ES-I3 (cell line): ENCODE data around the gene MCTP2.

Experiments
- H3K36me3 ChIP-seq: 2 replicates; pipeline ENCODE4 v1.6.1; 2013; ENCODE audit warnings: mild to moderate bottlenecking, low read length, control low read depth, moderate library complexity; ENCODE audit not compliant: insufficient read depth
- H3K4me1 ChIP-seq: 2 replicates; pipeline ENCODE4 v1.6.1; 2013; ENCODE audit warnings: mild to moderate bottlenecking, control low read depth, low read length; ENCODE audit not compliant: insufficient read depth
- H3K9ac ChIP-seq: 2 replicates; pipeline ENCODE4 v1.6.1; 2013; ENCODE audit warnings: low read depth, mild to moderate bottlenecking, low read length, moderate library complexity
- H3K9me3 ChIP-seq: 2 replicates; pipeline ENCODE4 v1.6.1; 2013; ENCODE audit warnings: mild to moderate bottlenecking, low read length, moderate library complexity; ENCODE audit not compliant: control insufficient read depth, insufficient read depth

Gene MCTP2

GRCh38 chr15:94494732-94495131 is 263.4 kb downstream of the MCTP2 start:
- Histone ChIP-seq H3K4me1 (no peaks in the 10 kb centered on the region), H3K36me3 (no peaks in the 10 kb centered on the region), H3K9ac (no peak overlapping the region), H3K9me3 (no peaks in the 10 kb centered on the region)

DNA sequence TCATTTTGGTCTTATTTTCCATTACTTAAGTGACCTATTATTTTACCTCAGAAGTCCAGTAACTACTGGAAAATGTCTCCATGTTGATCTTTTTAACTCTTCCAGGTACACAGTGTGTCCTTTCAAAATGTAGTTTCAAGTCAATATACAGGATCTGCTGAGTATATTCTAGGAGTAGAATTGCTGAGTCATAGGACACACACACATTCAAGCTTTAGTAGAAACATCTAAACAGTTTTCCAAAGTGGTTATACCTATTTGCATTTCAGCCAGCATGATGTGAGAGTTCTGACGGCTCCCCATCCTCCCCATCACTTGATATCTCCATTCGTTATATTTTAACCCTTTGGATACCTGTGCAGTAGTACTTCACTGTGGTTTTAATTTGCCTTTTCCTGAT is 271.9 kb downstream of the MCTP2 start:
- H3K4me1 ChIP-seq = no peaks in the 10 kb centered on the region
- no peaks in the 10 kb centered on the region for H3K36me3 ChIP-seq
- H3K9ac ChIP-seq = no peak overlapping the region
- H3K9me3 ChIP-seq = no peaks in the 10 kb centered on the region

GRCh38 chr15:94509259-94509658 is 277.9 kb downstream of the MCTP2 start:
- no peaks in the 10 kb centered on the region for H3K9me3 ChIP-seq
- no peaks in the 10 kb centered on the region for H3K4me1 ChIP-seq
- H3K36me3 ChIP-seq = no peaks in the 10 kb centered on the region

DNA sequence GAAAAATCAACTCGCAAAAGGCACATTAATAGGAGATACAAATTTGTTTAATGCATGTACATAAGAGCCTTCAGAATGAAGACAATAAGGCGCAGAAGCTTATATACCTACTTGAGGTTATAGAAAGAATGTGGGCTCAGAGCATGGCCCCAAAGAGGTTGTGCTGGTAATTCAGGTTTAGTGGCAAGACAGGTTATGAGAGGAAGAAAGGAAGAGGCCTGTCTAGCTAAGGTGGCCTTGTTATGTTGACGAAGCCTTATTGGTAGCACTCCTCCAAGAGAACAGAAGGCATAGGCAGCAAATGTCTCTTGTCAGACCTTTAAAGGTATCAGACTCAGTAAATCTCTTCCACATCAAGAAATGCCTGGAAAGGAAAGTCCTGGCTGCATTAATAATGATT is 290.8 kb downstream of the MCTP2 start:
- no peaks in the 10 kb centered on the region for H3K36me3 ChIP-seq
- no peaks in the 10 kb centered on the region for H3K4me1 ChIP-seq
- no peak overlapping the region for H3K9ac ChIP-seq
- H3K9me3 ChIP-seq = no peaks in the 10 kb centered on the region

More at GRCh38 chr15:94509259-94509658, 277.9 kb downstream of the MCTP2 start:
- no peak overlapping the region for H3K9ac ChIP-seq

DNA sequence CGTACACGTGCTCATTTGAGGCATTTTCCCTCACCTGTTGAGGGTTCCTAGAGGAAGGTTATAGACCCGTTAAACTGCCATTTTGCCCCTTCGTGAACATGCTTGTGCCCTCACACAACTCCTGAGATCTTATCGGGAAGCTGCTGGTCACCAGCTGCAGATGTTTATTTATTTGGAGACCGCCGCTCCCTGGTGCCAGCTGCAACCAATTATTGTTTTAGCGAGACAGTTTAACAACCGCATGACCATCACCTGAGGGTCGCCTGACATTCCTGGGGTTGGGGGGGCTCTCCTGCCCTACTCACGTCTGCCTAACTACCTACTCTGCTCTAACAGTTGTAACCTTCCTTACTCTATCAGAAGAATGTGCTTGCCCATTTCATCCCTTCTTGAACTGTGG is 292.5 kb downstream of the MCTP2 start:
- Histone ChIP-seq H3K36me3 (no peaks in the 10 kb centered on the region), H3K9me3 (no peaks in the 10 kb centered on the region), H3K4me1 (no peaks in the 10 kb centered on the region), H3K9ac (no peak overlapping the region)

- H3K4me1 ChIP-seq = no peaks in the 10 kb centered on the region
- no peaks in the 10 kb centered on the region for H3K36me3 ChIP-seq
These were observed 293.2 kb downstream of the MCTP2 start for GRCh38 chr15:94524565-94524964.

DNA sequence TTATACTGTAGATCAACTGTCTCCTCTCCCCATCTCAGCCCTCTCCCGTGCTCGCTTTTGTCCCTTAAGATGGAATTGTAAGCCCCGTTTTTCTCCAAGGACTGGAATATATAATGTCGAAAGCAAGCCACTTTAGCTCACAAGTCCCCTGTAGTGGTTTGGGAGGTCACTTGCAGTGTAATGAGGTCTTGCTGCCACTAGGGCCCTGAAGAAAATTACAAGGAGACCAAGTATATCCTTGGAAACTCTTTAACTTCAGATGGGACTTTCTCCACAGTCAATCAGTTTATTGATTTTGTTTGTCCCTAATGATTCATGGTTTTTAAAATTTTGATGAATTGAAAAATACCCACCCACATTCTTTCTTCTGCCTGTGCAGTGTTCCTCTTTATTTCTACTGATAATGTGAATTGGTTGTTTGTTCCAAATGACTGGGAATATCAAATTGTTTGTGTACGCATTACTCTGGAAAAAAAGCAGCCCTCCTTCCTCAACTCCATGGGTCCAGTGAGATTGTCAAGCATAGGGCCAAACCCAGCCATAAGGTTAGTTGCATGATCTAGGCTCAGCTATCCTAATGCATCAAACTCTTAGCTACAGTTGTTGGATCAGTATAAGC is 294.8 kb downstream of the MCTP2 start:
- Histone ChIP-seq H3K4me1 (no peaks in the 10 kb centered on the region), H3K9me3 (no peaks in the 10 kb centered on the region), H3K36me3 (no peaks in the 10 kb centered on the region), H3K9ac (no peak overlapping the region)

More at GRCh38 chr15:94524565-94524964, 293.2 kb downstream of the MCTP2 start:
- Histone ChIP-seq H3K9ac (no peak overlapping the region), H3K9me3 (no peaks in the 10 kb centered on the region)

DNA sequence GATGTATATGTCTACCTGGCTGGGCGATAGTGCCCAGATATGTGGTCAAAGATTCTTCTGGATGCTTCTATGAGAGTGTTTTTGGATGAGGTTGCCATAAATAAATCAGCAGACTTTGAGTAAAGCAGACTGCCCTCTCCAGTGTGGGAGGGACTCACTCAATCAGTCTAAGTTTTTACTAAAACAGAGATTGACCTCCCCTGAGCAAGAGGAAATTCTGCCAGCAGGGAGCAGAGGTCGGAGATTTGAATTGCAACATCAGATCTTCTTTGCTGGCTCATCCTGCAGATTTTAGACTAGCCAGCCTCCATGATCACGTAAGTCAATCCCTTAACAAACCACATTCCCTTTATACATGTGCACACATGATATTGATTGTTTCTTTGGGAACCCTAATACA is 300.9 kb downstream of the MCTP2 start:
- Histone ChIP-seq H3K4me1 (peaks cover 7% of the 10 kb centered on the region; the same call in 1 of the 2 replicates), H3K9me3 (no peaks in the 10 kb centered on the region), H3K9ac (no peak overlapping the region), H3K36me3 (no peaks in the 10 kb centered on the region)
